Middle frontal gyrus (tissue), 1 donor: ENCODE data around the gene HSD17B12.
A peak's percentile ranks its signal among the peaks of the same experiment; 100 is the strongest.

Source experiments
- DNase-seq: peaks from one replicate; pipeline ENCODE4 v3.0.0-alpha.2; 2015; ENCODE audit warnings: low spot score; ENCODE audit errors: extremely low spot score

The HSD17B12 gene

DNA sequence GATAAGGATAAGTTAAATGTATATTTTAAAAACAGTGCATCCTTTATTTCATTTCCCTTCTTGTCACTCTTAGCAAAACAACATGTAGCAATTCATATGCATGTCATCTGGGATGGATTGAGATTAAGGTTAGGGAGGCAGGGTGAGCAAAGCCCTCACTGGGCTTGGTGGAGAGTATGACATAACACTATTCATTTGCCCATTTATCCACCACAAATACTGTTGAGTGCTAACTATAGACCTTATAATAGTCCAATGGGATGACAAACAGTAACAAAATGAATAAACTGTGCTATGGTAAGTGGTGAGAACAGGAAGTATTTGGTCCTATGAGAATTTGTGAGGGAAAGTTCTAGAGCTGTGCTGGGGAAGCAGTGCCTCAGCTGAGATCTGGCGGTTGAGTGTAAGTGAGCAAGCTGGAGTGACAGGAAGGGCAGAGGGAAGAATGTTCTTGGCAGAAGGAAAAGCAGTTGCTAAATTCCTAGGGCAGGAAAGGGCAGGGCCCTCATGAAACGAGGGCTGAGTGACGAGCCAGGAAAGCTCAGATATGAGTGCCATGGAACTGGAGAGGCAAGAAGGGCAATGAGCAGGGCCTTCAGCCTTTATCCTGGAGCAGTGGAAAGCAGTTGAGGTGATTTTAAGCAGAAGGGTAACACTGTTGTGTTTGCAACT is 6.7 kb downstream of the HSD17B12 start:
- DNase-seq = no peak

DNA sequence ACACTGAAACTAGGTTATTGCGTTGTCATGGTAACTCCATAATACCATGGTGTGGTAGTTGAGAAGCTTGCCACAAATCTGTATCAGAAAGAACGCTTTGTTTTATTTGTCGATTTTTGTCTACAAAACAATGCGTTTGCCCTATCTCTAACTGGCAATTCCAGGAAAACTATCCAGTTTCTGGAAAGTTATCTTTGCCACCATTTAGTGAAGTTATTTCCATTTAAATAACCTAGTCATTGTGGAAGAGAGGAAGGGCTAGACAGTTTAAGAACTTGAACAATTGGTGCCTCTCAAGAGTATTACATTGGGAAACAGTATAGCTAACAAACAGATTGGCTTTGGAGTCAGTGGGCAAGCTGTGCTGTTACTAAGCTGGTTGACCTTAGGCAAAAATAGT is 7.9 kb downstream of the HSD17B12 start:
- no peak for DNase-seq

DNA sequence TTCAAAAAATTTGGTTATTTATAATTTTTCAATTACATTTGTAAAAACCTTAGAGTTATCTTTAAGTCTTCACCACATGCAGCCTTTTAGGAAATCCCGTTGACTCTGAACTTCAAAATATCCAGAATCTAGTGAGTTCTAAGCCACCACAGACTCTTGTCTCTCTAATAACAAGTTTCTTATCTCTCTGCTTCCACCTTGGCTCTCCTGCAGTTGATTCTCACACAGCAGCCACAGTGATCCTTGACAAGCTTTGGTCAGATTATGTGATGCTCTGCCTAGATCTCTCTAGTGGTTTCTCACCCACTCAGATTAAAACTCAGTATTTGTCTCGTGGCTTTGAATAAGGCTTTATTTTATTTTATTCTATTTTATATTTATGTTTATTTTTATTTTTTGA is 8.6 kb downstream of the HSD17B12 start:
- DNase-seq = no peak

DNA sequence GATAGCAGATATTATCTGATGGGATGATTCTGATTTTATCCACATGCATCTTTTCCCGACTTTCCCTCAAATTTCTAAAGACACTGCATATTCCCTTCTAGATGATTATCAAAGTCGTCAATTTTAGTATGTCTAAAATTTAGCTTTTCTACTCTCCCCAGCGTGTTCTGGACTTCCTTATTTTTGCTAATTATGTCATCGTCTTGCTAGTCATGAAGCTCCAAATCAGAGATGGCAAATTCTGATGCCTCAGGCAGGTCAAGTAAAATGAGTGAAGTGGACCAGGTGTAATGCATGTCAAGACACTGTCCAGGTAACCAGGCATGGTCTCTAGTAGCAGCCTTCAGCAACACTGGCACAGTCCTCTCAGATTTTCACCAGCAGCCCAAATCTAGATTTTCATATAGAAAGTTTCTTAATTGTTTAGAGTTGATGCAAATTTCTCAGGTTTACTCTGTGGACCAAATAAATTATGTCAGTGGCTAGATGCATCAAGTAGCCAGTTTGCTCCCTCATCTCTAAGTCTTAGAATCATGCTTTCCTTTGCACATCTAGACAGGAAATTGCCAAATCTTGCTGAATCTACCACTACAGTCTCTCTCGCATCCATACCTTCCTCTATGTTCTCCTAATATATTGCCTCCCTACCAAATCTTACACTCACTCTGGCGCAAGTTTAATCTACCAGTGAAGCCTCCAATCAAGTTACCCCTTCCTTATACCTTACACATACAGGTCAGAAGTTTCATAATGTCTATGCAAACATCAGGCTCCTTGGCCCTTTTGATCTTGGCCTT is 10.6 kb downstream of the HSD17B12 start:
- DNase-seq = no peak

DNA sequence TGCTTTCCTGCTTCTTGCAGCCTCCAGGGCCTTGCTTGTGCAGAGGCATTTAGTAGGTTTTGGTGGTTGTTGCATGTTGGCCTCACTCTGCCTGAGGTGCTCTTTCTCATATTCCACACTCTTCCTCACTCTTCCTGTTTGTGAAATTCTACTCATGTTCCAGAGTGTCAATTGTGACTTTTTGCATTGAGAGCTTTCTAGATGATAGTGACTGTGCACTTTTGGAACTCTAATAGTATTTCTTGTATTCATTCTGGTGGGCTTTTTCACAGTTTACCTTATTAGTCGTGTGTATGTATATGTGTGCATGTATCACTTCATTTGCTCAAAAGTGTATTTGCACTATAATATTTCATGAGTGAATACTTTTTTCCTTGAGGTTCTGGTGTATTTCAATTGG is 11.3 kb downstream of the HSD17B12 start:
- no peak for DNase-seq

DNA sequence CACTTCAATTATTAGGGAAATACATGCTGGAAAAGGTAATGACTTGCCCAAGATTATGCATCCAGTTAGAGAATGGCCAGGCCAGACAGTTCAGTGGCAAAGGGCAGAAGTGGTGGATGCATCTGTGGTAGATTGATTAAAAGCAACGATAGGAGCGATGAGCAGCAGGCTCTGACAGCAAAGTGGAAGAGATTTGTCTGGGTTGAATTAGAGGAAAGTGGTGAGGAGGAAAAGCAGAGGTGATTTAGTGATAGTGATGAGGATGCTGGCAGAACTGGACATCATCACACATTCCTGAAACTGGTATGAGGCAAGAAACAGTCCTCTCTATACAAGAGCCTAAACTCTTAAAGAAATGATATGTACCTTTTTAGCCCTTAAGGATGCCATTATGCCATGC is 12.5 kb downstream of the HSD17B12 start:
- no peak for DNase-seq

DNA sequence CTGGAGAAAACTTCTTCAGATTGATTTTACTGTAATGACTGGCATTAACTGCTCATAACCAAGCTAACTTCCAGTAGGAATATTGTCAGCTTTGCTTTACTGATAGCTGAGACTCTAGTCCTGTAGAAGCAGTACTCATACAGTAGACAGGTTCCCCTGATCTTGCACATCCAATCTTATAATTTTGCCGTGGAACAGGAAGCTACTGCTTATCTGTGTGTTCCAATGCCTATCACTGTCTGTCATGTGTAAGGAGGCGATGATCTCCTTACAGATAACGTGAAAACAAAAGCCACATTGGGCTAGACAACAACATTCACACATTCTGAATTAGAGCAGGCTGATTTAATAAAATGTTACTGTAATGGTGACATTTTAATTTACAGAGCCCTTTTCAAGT is 13.2 kb downstream of the HSD17B12 start:
- DNase-seq = no peak

DNA sequence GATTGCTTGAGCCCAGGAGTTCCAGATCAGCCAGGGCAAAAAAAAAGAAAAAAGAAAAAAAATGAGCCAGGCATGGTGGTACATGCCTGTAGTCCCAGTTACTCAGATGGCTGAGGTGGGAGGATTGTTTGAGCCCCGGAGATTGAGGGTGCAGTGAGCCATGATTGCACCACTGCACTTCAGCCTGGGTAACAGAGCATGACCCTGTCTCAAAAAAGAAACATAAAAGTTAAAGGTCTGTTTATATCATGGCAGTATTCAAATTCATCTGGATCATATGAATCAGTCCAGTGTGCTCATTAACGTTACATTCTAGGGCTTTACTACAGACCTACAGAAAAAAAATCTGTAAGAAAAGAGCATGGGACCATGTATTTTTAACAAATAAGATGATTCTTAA is 13.9 kb downstream of the HSD17B12 start:
- DNase-seq = no peak

DNA sequence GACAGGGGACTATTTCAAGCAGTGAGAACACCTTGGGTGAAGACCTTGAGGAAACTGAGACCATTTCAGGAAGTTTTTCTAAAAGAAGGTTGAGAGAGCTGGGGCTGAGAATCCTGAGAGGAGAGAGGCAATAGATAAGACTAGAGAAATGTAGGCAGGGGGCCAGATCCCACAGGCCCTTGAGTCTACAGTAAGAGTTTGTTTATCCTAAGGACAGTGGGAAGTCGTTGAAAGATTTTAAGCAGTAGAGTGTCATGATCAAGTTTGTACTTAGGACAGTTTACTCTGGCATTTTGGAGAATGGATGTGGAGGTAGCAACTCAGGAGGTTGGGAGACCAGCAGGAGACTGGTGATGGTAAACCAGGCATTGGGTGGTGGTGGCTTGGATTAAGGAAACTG is 17.1 kb downstream of the HSD17B12 start:
- no peak for DNase-seq

DNA sequence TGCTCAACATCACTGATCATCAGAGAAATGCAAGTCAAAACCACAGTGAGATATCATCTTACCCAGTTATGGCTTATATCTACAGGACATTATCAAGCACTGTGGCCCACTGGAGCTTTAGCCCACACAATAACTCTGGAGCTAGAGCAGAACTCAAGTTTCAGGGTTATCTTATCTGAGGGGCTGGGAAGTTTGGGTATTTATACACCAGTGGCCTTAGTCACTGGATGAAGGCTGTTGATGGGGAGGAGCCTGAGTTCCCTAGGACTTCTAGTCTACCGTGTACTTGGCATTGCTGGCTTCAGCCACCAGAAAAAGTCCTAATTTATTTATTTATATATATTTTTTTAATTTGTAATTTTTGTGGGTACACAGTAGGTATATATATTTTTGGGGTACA is 19.3 kb downstream of the HSD17B12 start:
- DNase-seq = no peak

DNA sequence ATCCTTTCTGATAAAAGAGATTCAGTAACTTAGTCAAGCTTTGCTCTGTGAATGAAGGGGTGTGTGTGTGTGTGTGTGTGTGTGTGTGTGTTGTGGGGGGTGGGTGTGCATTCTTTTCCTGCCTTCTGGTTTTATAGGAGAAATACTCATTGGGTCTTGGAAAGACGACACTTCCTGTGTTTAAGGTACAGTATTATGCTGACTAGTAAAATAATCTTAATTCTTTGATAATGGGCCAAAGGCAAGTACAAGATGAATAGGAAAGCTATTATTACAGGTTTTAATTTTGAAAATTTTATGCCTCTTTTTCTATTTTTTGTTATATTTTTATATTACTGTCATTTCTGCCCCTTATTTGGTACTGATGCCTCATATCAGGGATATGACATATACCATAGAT is 26.1 kb downstream of the HSD17B12 start:
- DNase-seq = no peak

DNA sequence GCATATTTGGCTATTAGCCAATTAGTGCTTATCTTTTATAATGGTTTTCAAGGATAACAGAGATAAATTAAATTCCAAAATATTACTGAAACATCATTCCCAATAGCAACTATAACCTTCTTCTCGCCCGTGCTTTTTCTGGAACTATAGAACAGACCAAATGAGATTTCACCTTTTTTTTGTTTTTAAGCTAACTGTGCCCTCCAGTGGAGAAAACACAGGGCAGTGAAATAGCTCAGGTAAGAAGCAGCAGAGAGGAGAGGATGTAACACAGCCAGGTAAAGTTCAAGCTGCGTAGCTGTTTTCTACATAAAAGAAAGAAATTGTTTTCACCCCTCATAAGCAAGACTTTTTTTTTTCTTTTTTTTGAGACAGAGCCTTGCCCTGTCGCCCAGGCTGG is 28.2 kb downstream of the HSD17B12 start:
- no peak for DNase-seq

DNA sequence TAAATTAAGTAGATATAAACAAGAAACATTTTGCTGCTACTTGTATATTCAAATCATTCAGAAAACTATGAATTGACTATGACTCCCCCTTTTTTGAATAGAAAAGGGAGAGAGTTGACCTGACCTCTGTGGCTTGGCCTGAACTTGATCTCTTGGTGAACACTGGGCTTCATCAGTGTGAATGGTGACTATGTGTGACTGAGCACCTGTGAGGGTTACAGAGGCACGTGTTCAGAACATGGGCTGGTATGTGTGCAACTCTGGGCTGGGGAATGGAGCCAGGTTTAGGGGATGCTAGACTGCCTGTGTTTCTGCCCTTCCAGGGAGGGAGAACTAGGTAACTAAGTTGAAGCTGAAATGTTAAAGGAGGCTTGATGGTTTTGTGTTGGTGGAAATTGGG is 29.2 kb downstream of the HSD17B12 start:
- DNase-seq = no peak

DNA sequence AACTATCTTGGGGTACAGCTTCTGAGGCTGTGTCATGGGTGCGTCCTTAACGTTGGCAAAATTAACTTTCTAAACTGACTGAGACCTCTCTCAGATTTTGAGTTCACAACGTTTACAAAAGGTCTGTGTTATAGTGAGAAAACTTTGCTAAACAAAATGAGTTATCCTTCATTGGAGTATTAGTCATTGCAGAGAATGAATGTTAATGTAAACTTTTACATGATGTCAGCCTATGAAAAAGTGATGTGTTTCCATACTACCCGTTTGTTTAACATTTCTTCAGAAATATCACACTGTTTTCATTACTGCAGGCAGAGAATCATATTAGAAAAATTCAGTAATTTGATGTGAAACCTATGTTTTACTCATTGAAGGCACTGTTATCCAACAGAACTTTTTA is 32.1 kb downstream of the HSD17B12 start:
- no peak for DNase-seq

DNA sequence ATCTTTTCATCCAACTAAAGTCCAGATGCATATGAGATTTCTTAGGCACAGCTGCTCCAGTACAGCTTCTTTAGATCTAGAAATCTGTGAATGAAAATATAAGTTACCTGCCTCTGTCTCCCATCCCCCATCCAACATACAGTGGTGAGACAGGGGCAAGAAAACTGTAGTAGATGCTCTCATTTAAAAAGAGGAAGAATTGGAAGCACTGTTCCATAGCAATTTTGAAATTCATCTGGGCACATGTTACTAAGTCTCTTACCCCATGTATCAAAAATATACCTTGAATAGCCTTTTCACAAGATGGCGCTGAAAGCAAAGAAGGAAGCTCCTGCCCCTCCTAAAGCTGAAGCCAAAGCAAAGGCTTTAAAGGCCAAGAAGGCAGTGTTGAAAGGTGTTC is 37.8 kb downstream of the HSD17B12 start:
- no peak for DNase-seq

DNA sequence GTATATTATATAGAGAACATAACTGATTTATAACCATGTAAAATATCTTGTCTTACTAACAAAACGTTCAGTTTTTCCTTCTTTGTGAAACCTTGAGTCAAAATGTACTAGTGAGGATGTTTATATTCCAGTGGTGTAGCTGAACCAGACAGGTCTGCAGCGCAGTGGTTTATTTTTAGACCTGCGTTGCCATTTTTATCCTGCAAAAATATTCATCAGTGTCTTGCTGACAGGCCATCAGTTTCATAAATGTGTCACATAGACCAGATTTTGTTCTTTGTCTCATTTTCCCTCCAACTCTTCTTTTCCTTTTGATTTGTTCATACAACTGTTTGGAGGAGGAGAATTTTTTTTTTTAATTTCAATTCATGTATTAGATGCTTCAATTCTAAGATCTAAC is 43.1 kb downstream of the HSD17B12 start:
- no peak for DNase-seq

DNA sequence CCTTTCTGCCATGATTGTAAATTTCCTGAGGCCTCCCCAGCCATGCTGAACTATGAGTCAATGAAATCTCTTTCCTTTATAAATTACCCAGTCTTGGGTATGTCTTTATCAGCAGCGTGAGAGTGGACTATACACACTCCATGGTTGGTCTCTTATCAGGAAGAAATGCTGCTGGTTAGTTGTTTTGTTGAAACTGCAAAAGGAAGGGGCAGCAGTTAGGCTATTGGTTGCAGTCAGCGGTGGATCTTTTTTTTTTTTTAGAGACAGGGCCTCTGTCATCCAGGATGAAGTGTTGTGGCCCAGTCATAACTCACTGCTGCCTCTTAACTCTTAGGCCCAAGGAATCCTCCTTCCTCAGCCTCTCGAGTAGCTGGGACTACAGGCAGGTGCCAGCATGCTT is 51.7 kb downstream of the HSD17B12 start:
- DNase-seq = no peak

DNA sequence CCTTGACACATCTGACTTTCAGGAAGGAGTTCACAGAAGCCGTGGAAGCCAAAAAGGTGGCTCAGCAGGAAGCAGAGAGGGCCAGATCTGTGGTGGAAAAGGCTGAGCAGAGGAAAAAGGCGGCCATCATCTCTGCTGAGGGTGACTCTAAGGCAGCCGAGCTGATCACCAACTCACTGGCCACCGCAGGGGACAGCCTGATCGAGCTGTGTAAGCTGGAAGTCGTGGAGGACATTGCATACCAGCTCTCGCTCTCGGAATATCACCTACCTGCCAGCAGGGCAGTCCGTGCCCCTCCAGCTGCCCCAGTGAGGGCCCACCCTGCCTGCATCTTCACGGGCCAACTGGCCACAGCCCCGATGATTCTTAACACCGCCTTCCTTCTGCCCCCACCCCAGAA is 53.7 kb downstream of the HSD17B12 start:
- DNase-seq = no peak

DNA sequence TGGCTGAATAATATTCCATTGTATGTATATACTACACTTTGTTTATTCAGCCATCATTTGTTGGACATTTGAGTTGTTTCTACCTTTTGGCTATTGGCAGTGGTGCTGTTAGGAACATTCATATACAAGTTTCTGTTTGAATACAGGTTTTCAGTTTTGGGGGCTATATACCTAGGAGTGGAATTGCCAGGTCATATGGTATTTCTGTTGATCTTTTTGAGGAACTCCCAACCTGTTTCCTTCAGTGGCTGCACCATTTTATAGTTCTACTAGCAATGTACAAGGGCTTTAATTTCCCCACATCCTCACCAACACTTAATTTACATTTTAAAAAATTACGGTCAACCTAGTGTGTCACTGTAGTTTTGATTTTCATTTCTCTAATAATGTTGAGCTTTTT is 54.6 kb downstream of the HSD17B12 start:
- no peak for DNase-seq

DNA sequence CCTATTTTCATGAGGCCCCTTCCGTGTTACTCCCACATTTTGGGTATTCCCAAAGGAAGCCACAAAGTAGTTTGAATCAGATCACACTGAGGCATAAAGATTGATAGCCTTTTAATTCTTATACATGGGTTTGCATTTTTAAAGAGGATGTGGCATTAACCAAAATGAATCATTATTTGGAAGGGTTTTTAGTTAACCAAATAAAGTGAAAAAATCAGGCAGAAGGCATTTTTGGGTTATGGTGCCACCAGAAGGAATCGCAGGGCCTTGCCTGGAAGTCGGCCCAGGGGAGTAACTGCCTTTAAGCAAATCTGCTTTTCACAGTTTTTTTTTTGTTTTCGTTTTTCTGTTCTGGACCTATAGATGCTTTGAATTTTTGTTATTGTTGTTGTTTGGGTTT is 55.4 kb downstream of the HSD17B12 start:
- DNase-seq = no peak

DNA sequence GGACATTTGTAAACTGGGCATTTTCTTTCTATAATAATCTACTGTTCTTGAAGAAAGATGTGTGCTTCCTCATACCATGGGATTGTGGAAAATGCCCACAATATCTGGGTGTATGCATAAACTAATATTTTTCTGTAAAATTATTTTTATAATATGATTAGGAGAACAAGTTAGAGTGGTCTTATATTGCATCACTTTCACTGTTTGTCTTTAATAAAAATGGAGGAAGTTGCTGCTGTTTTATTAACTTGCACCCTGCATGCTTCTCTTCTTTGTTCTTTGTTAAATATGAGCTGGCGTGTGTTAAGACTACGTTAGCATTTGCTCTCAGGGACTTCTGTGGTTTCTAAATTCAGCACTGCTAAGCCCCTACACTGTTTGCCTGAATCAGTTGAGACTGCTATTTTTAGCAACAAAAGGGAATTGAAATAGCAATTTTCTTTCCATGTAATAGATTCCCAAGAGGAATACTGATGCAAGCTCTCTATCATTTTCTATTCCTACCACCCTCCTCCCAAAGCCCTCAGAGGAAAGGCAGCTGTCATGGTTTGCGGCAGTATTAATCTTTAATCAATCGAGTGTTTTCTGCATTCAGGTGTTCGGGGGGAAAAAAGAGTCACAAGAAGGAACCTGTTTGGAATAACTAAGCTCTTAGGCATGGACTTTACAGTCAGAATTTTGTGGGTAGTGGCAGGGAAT is 56.1 kb downstream of the HSD17B12 start:
- DNase-seq = no peak

DNA sequence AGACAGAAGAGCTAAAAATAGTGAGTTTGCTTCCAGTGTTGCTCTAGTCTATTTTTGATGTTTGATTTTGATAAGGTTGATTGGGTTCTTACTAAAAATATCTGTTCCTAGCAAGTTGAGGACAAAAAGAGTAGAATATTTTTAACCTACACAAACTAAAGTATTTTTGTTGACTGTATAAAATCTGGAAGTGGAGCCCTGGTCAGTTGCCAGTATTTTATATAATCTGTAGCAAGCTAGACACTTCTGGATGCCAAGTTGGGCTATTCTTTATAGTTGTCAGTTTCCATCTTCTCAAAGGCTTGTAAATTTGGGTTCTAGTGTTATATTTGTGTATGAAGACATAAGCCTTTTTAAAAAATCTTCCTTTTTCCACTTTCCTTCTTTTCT is 56.7 kb downstream of the HSD17B12 start:
- DNase-seq = peak; percentile 57
